IMR-90 (cell line): ENCODE measurements around the gene ING3. TPM values are rescaled to one million over a fixed set of nuclear protein-coding genes. Genes with fewer than 3 reads are reported as not detected.

Experiments
- ATAC-seq: fragments of 200-7000 bp; cut with Tn5 transposase; 2 replicates; pipeline ENCODE4 v1.9.1; 2020; ENCODE audit warnings: low read depth, mild to moderate bottlenecking, moderate library complexity
- BruUV-seq: library from RNA; stranded (reverse); fragments of 400-500 nt; replicated peaks from 2 replicates; lab custom pipeline; 2021; lab: Mats Ljungman, UMichigan
- CTCF ChIA-PET: fragments of 300-600 bp; formaldehyde crosslinking; extraction: SDS; loops from one replicate; lab custom pipeline; 2021; ENCODE audit warnings: antibody characterized with exemption; lab: Yijun Ruan, JAX
- POLR2A ChIA-PET: fragments of 300-600 bp; sonication (Branson Sonifier 250); formaldehyde crosslinking; loops from one replicate; lab custom pipeline; 2022; ENCODE audit warnings: antibody characterized with exemption; ENCODE audit not compliant: unreplicated experiment; lab: Charles Lee
- DNase-seq: peaks from one replicate; pipeline ENCODE4 v3.0.0; 2013
- H2AFZ ChIP-seq: replicated peaks from 2 replicates; pipeline ENCODE3; 2013; ENCODE audit warnings: low read length, mild to moderate bottlenecking; ENCODE audit not compliant: poor library complexity
- H2AK5ac ChIP-seq: 2 replicates; pipeline ENCODE4 v1.6.1; 2013; ENCODE audit warnings: low read depth, low read length, inconsistent platforms
- H2AK9ac ChIP-seq: replicated peaks from 2 replicates; pipeline ENCODE3; 2013; ENCODE audit warnings: mild to moderate bottlenecking, low read depth, low read length, moderate library complexity; ENCODE audit not compliant: poor library complexity
- H2BK120ac ChIP-seq: 2 replicates; pipeline ENCODE4 v1.6.1; 2013; ENCODE audit warnings: low read depth, low read length, inconsistent platforms
- H2BK15ac ChIP-seq: 3 replicates; pipeline ENCODE4 v1.6.1; 2013; ENCODE audit warnings: low read depth, low read length, inconsistent platforms
- H2BK20ac ChIP-seq: 2 replicates; pipeline ENCODE4 v1.6.1; 2013; ENCODE audit warnings: low read depth, mild to moderate bottlenecking, inconsistent platforms, low read length, moderate library complexity
- H2BK5ac ChIP-seq: 2 replicates; pipeline ENCODE4 v1.6.1; 2013; ENCODE audit warnings: mild to moderate bottlenecking, low read depth, low read length, inconsistent platforms; ENCODE audit not compliant: poor library complexity, severe bottlenecking
- H3K14ac ChIP-seq: replicated peaks from 2 replicates; pipeline ENCODE4 v1.6.1; 2013; ENCODE audit warnings: low read depth, low read length, inconsistent platforms
- H3K18ac ChIP-seq: 2 replicates; pipeline ENCODE4 v1.6.1; 2013; ENCODE audit warnings: low read depth, low read length, control low read depth
- H3K23ac ChIP-seq: 2 replicates; pipeline ENCODE4 v1.6.1; 2013; ENCODE audit warnings: low read depth, low read length, inconsistent platforms
- H3K27ac ChIP-seq: 2 replicates; pipeline ENCODE4 v1.5.1; 2013; ENCODE audit warnings: mild to moderate bottlenecking, control low read depth, low read length; ENCODE audit not compliant: insufficient read depth
- H3K27me3 ChIP-seq: 2 replicates; pipeline ENCODE4 v1.6.1; 2013; ENCODE audit warnings: low read length; ENCODE audit not compliant: control insufficient read depth, insufficient read depth
- H3K36me3 ChIP-seq: 2 replicates; pipeline ENCODE4 v1.6.1; 2013; ENCODE audit warnings: low read length, mixed read lengths; ENCODE audit not compliant: control insufficient read depth, insufficient read depth
- H3K4ac ChIP-seq: 2 replicates; pipeline ENCODE4 v1.6.1; 2013; ENCODE audit warnings: low read depth, low read length, inconsistent platforms
- H3K4me1 ChIP-seq: 2 replicates; pipeline ENCODE4 v1.6.1; 2013; ENCODE audit warnings: low read length, mixed read lengths; ENCODE audit not compliant: control insufficient read depth, insufficient read depth
- H3K4me2 ChIP-seq: 2 replicates; pipeline ENCODE4 v1.6.1; 2013; ENCODE audit warnings: low read depth, mild to moderate bottlenecking, control low read depth, low read length, moderate library complexity
- H3K4me3 ChIP-seq: 2 replicates; pipeline ENCODE4 v1.5.1; 2013; ENCODE audit warnings: low read depth, mild to moderate bottlenecking, control low read depth, low read length, moderate library complexity; ENCODE audit not compliant: insufficient read depth
- H3K56ac ChIP-seq: 2 replicates; pipeline ENCODE4 v1.6.1; 2013; ENCODE audit warnings: low read length, inconsistent platforms; ENCODE audit not compliant: insufficient read depth; ENCODE audit errors: extremely low read depth
- H3K79me1 ChIP-seq, 2 experiments: 2 replicates each; pipeline ENCODE4 v1.6.1; 2013; ENCODE audit warnings: low read length in 2 of 2, inconsistent platforms in 1 of 2, low read depth in 1 of 2
- H3K9ac ChIP-seq: 2 replicates; pipeline ENCODE4 v1.6.1; 2013; ENCODE audit warnings: low read depth, low read length, control low read depth
- H3K9me1 ChIP-seq: 2 replicates; pipeline ENCODE4 v1.6.1; 2013; ENCODE audit warnings: low read length, inconsistent platforms; ENCODE audit not compliant: insufficient read depth
- H3K9me3 ChIP-seq: 2 replicates; pipeline ENCODE4 v1.6.1; 2013; ENCODE audit warnings: low read length; ENCODE audit not compliant: control insufficient read depth, insufficient read depth
- H4K20me1 ChIP-seq: 2 replicates; pipeline ENCODE4 v1.6.1; 2013; ENCODE audit warnings: low read length, inconsistent platforms; ENCODE audit not compliant: insufficient read depth
- H4K5ac ChIP-seq: 2 replicates; pipeline ENCODE4 v1.6.1; 2013; ENCODE audit warnings: mild to moderate bottlenecking, low read depth, low read length, control low read depth
- H4K8ac ChIP-seq, 2 experiments: 2 replicates each; pipeline ENCODE4 v1.6.1; 2013; ENCODE audit warnings: low read depth in 2 of 2, low read length in 2 of 2, control low read depth in 1 of 2, inconsistent platforms in 1 of 2
- H4K91ac ChIP-seq: 2 replicates; pipeline ENCODE4 v1.6.1; 2013; ENCODE audit warnings: low read depth, low read length, inconsistent platforms; ENCODE audit not compliant: insufficient read depth
- BHLHE40 ChIP-seq: fragments of 150-350 bp; IDR thresholded peaks from 2 replicates; pipeline ENCODE4 v1.6.1; 2016; ENCODE audit warnings: mild to moderate bottlenecking, low read depth, low read length
- FOS ChIP-seq: fragments of 150-350 bp; IDR thresholded peaks from 2 replicates; pipeline ENCODE4 v1.6.1; 2016; ENCODE audit warnings: low read depth, low read length
- MAZ ChIP-seq: IDR thresholded peaks from 2 replicates; pipeline ENCODE4 v1.6.1; 2012; ENCODE audit warnings: low read depth, mild to moderate bottlenecking, low read length, improper control_type of control experiment, moderate library complexity, borderline replicate concordance
- MXI1 ChIP-seq: IDR thresholded peaks from 2 replicates; pipeline ENCODE4 v1.6.1; 2012; ENCODE audit warnings: low read depth, mild to moderate bottlenecking, low read length, moderate library complexity, borderline replicate concordance
- POLR2A ChIP-seq: IDR thresholded peaks from 2 replicates; pipeline ENCODE4 v1.6.1; 2012; ENCODE audit warnings: mild to moderate bottlenecking, low read depth, low read length
- RAD21 ChIP-seq: IDR thresholded peaks from 2 replicates; pipeline ENCODE4 v1.6.1; 2012; ENCODE audit warnings: low read length, improper control_type of control experiment
- RCOR1 ChIP-seq: IDR thresholded peaks from 2 replicates; pipeline ENCODE4 v1.6.1; 2012; ENCODE audit warnings: mild to moderate bottlenecking, low read length, improper control_type of control experiment; ENCODE audit not compliant: insufficient replicate concordance
- RFX5 ChIP-seq: IDR thresholded peaks from 2 replicates; pipeline ENCODE4 v1.8.0; 2012; ENCODE audit warnings: low read depth, mild to moderate bottlenecking, low read length, moderate library complexity
- SMC3 ChIP-seq: fragments of 150-350 bp; IDR thresholded peaks from 2 replicates; pipeline ENCODE4 v1.6.1; 2016; ENCODE audit warnings: low read depth, mild to moderate bottlenecking, antibody characterized with exemption, low read length, moderate library complexity
- USF2 ChIP-seq: fragments of 150-350 bp; IDR thresholded peaks from 2 replicates; pipeline ENCODE4 v1.6.1; 2017; ENCODE audit warnings: mild to moderate bottlenecking, antibody characterized with exemption, low read length, low read depth
- WGBS, 2 experiments: methylation state at CpG; one replicate each; pipeline versions ENCODE4 v1.1.5 to v1.1.7; 2013; ENCODE audit warnings: missing lambda C conversion rate in 2 of 2; ENCODE audit not compliant: insufficient read length in 1 of 2; ENCODE audit errors: extremely low coverage in 2 of 2; 5-methylcytosine and 5-hydroxymethylcytosine counted together
- dilution Hi-C: fragments of 300-500 bp; cut with HindIII; formaldehyde crosslinking; loops from one replicate; pipeline ENCODE4 v1.14.3; 2018; ENCODE audit warnings: low sequenced_read_pairs; ENCODE audit not compliant: unreplicated experiment
- in situ Hi-C: fragments of 300-500 bp; cut with MboI; formaldehyde crosslinking; loops from 3 replicates; pipeline ENCODE4 v1.14.3; 2019; ENCODE audit warnings: low sequenced_read_pairs, inconsistent platforms, mixed read lengths
- intact Hi-C: fragments of 100-400 bp; cut with micrococcal nuclease; formaldehyde crosslinking; loops from 2 replicates; pipeline ENCODE4 v1.10.0; 2022
- polyA plus RNA-seq, 3 experiments: library from polyadenylated mRNA; depleted of rRNA; stranded (reverse); fragments of >200 nt; gene quantifications; 2 replicates each; pipeline ENCODE4 v1.2.3, GENCODE V29; 2012; ENCODE audit warnings: low replicate concordance in 1 of 3
- total RNA-seq: library from RNA; depleted of rRNA; stranded (reverse); fragments of >200 nt; gene quantifications from 2 replicates; pipeline ENCODE4 v1.2.3, GENCODE V29; 2012
- TF ChIP-seq, protein P1 (sequence below): fragments of 150-350 bp; IDR thresholded peaks from 2 replicates; pipeline ENCODE4 v1.6.1; 2016; ENCODE audit warnings: low read depth, mild to moderate bottlenecking, low read length, moderate library complexity, borderline replicate concordance
- TF ChIP-seq, protein P2 (sequence below): conservative IDR thresholded peaks from 2 replicates; pipeline ENCODE4 v1.5.1; 2012; ENCODE audit warnings: mild to moderate bottlenecking, low read depth, low read length, improper control_type of control experiment

The ING3 gene
- total and polyA plus RNA-seq, 2 of the 4 experiments (the other 2 are of a cell fraction): 7.2 to 11.3 TPM

DNA sequence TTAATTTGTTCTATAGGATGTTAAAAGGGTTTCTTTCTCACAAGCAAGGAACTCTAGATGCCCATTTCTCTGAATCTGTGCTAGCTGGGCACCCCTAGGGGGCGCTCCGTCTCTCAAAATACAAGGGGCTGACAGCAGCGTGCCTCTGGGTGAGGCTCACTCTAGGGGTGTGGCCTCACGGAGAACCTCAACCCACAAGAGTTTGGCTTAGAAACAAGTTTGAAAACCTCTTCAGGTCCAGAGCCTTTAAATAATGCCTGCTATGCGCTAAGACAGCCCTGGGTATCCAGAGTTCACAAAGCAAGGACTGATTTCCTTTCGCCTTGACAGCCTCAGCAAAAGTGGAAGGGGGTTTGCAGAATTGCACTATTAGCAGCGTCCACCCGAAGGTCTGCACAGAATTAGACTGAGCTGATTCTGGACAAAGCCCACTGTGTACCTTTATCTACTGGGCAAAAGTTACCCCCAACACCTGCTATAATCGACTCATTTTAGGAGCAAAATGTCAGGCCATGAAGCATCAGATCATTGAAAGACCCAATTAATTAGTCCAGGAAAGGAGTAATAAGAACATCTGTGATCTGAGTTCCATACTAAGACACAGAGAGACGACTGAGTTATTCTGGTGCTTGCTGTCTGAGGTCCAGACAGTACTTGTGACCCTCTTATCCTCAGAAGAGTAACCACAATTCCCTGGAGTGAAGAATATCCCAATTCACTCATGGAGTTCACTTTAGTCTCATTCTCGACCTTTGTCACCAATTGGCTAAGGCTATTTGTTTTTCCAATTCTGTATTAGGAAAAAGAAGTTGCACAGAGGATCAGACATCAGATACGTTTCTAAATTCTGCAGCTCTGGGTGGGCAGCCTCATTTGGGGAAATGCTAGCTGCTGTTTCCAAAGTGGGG, 37.4 kb downstream of the ING3 start:
- in situ Hi-C loops (loop anchor here (25.0 kb wide), 1 partner anchor 349 kb away; the partner anchor contains the start of gene WNT16), intact Hi-C loops (loop anchor here (1.0 to 5.0 kb wide), 4 partner anchors 93 to 559 kb away; no protein-coding TSS in a partner anchor), dilution Hi-C loops (loop anchor here (25.0 kb wide), 1 partner anchor 99 kb away; no protein-coding TSS in a partner anchor)
- Histone ChIP-seq H2AK5ac (peak overlapping the region; percentile 48; the same call in 1 of the 2 replicates), H3K4me1 (no peaks in the 10 kb centered on the region), H3K18ac (peak overlapping the region; percentile 30), H4K20me1 (no peaks in the 10 kb centered on the region; the same call in 1 of the 2 replicates), H4K8ac (peak overlapping the region; percentile 73 to 89; a peak in 3 of 4 replicates), H3K27me3 (no peaks in the 10 kb centered on the region), H3K9ac (peak overlapping the region; percentile 87), H4K91ac (peak overlapping the region; percentile 84), H3K56ac (peak overlapping the region; percentile 69), H2BK15ac (peak overlapping the region; percentile 81), H3K9me3 (no peaks in the 10 kb centered on the region), H2BK20ac (peak overlapping the region; percentile 73), H3K36me3 (no peaks in the 10 kb centered on the region), H3K4me3 (peak overlapping the region; percentile 86), H3K4me2 (peak overlapping the region; percentile 80), H2AK9ac (peak overlapping the region; percentile 86), H2AFZ (peak overlapping the region; percentile 80), H3K9me1 (no peaks in the 10 kb centered on the region), H3K27ac (peak overlapping the region; percentile 95), H3K14ac (peak overlapping the region; percentile 80), H2BK120ac (peak overlapping the region; percentile 94), H3K4ac (peak overlapping the region; percentile 86), H3K23ac (peak overlapping the region; percentile 91), H4K5ac (peak overlapping the region; percentile 75), H3K79me1 (peaks cover 4 to 9% of the 10 kb centered on the region in 2 experiments; a peak in 2 of 4 replicates), H2BK5ac (peak overlapping the region; percentile 98)
- POLR2A ChIA-PET: interaction anchor here (0.7 to 3.4 kb wide), 2 partner anchors 96 to 179 kb away, joined by 3 to 26 read pairs; no protein-coding TSS in a partner anchor
- no TSS peak for BruUV-seq
- WGBS, 2 experiments: 0% methylated on average over 3 of the region's 12 CpGs; no CpG with 5 or more reads in 1 of the 2 experiments
- ATAC-seq (peak; percentile 75), DNase-seq (peak; percentile 94)
- CTCF ChIA-PET: interaction anchor here (0.6 to 4.9 kb wide), 12 partner anchors 13 to 1295 kb away, joined by 3 to 46 read pairs (median 4); no protein-coding TSS in a partner anchor
- TF ChIP-seq MXI1 (peak; percentile 93), USF2 (no peak), RCOR1 (no peak), BHLHE40 (peak; percentile 36; the same call in 1 of the 2 replicates), POLR2A (peak; percentile 43; the same call in 1 of the 2 replicates), RFX5 (no peak), SMC3 (peak; percentile 89), RAD21 (peak; percentile 91), MAZ (no peak), FOS (no peak)
- TF ChIP-seq, protein P1, sequence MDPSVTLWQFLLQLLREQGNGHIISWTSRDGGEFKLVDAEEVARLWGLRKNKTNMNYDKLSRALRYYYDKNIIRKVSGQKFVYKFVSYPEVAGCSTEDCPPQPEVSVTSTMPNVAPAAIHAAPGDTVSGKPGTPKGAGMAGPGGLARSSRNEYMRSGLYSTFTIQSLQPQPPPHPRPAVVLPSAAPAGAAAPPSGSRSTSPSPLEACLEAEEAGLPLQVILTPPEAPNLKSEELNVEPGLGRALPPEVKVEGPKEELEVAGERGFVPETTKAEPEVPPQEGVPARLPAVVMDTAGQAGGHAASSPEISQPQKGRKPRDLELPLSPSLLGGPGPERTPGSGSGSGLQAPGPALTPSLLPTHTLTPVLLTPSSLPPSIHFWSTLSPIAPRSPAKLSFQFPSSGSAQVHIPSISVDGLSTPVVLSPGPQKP: no peak
- TF ChIP-seq, protein P2, sequence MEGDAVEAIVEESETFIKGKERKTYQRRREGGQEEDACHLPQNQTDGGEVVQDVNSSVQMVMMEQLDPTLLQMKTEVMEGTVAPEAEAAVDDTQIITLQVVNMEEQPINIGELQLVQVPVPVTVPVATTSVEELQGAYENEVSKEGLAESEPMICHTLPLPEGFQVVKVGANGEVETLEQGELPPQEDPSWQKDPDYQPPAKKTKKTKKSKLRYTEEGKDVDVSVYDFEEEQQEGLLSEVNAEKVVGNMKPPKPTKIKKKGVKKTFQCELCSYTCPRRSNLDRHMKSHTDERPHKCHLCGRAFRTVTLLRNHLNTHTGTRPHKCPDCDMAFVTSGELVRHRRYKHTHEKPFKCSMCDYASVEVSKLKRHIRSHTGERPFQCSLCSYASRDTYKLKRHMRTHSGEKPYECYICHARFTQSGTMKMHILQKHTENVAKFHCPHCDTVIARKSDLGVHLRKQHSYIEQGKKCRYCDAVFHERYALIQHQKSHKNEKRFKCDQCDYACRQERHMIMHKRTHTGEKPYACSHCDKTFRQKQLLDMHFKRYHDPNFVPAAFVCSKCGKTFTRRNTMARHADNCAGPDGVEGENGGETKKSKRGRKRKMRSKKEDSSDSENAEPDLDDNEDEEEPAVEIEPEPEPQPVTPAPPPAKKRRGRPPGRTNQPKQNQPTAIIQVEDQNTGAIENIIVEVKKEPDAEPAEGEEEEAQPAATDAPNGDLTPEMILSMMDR: peak; percentile 96
